ENCODE results near the gene PRRG3.
A peak's percentile ranks its signal among the peaks of the same experiment; 100 is the strongest.
"Not testable (repeated sequence)": the region's sequence is repeated elsewhere in the genome, so short reads cannot be mapped to it uniquely, and the experiment has no call there.

The PRRG3 gene

GRCh38 chrX:151694661-151695582 lies at the start of gene PRRG3:
PRRG3 (plus strand) TSS chrX:151695458; CDS start chrX:151698815, 3,357 bp downstream.
- DNase-seq = peak; percentile 44

GRCh38 chrX:151675121-151675746 lies 20.0 kb upstream of the PRRG3 start:
- DNase-seq = no peak

- DNase-seq = no peak
These were observed 19.1 kb upstream of the PRRG3 start for GRCh38 chrX:151676196-151676595.

GRCh38 chrX:151679798-151680402 lies 15.4 kb upstream of the PRRG3 start:
- no peak for DNase-seq

GRCh38 chrX:151680805-151681204 lies 14.5 kb upstream of the PRRG3 start:
- peak; percentile 59 for DNase-seq

GRCh38 chrX:151687635-151688034 lies 7.6 kb upstream of the PRRG3 start:
- DNase-seq = no peak

GRCh38 chrX:151688695-151689094 lies 6.6 kb upstream of the PRRG3 start:
- DNase-seq = no peak

GRCh38 chrX:151692825-151693224 lies 2.4 kb upstream of the PRRG3 start:
- no peak for DNase-seq

GRCh38 chrX:151694121-151694520 lies 1.1 kb upstream of the PRRG3 start:
- peak; percentile 20 for DNase-seq

- peak; percentile 56 for DNase-seq
These were observed 504 bp downstream of the PRRG3 start for GRCh38 chrX:151695583-151696340.

- not testable (repeated sequence) for DNase-seq
These were observed 1.8 kb downstream of the PRRG3 start for GRCh38 chrX:151697082-151697481.

- DNase-seq = no peak
These were observed 2.3 kb downstream of the PRRG3 start for GRCh38 chrX:151697522-151697921.

GRCh38 chrX:151698485-151698884 lies 3.2 kb downstream of the PRRG3 start:
- no peak for DNase-seq

GRCh38 chrX:151699746-151700145 lies 4.5 kb downstream of the PRRG3 start:
- no peak for DNase-seq

GRCh38 chrX:151700581-151700980 lies 5.3 kb downstream of the PRRG3 start:
- no peak for DNase-seq

- DNase-seq = no peak
These were observed 5.8 kb downstream of the PRRG3 start for GRCh38 chrX:151701071-151701470.

- DNase-seq = no peak
These were observed 6.3 kb downstream of the PRRG3 start for GRCh38 chrX:151701531-151701930.

GRCh38 chrX:151702026-151702714 lies 6.9 kb downstream of the PRRG3 start:
- no peak for DNase-seq

- no peak for DNase-seq
These were observed 7.6 kb downstream of the PRRG3 start for GRCh38 chrX:151702741-151703340.

GRCh38 chrX:151703487-151703886 lies 8.2 kb downstream of the PRRG3 start:
- no peak for DNase-seq

- DNase-seq = no peak
These were observed 8.9 kb downstream of the PRRG3 start for GRCh38 chrX:151704041-151704663.
